Naive thymus-derived CD4-positive, alpha-beta T cell (primary cell): ENCODE data around the gene INCENP. TPM values are rescaled to one million over a fixed set of nuclear protein-coding genes. Genes with fewer than 3 reads are reported as not detected.

Experiments used
- ATAC-seq: fragments of 150-1000 bp; cut with Tn5 transposase; 2 replicates; pipeline ENCODE4 v1.10.0; 2021; ENCODE audit warnings: mild to moderate bottlenecking, moderate library complexity
- CTCF ChIA-PET: fragments of 350-600 bp; sonication (Branson Sonifier 250); formaldehyde crosslinking; loops from one replicate; lab custom pipeline; 2021; ENCODE audit warnings: antibody characterized with exemption; lab: Charles Lee
- POLR2A ChIA-PET: fragments of 350-600 bp; sonication (Branson Sonifier 250); formaldehyde crosslinking; loops from one replicate; lab custom pipeline; 2021; ENCODE audit warnings: antibody characterized with exemption, inconsistent platforms; lab: Charles Lee
- DNase-seq, 9 donors: peaks; one replicate each; pipeline versions ENCODE4 v3.0.0 to v3.0.0-alpha.2; 2020 to 2022; ENCODE audit warnings: mixed read lengths in 1 of 9
- H3K27ac ChIP-seq: one replicate; pipeline ENCODE4 v1.7.0; 2013; ENCODE audit warnings: mild to moderate bottlenecking, low read depth, low read length, moderate library complexity
- H3K27me3 ChIP-seq, 2 donors: one replicate each; pipeline ENCODE4 v1.7.0; 2013; ENCODE audit warnings: low read length in 2 of 2, mild to moderate bottlenecking in 2 of 2, moderate library complexity in 2 of 2; ENCODE audit not compliant: control insufficient read depth in 2 of 2, insufficient read depth in 2 of 2
- H3K36me3 ChIP-seq, 3 experiments: 1 replicate in 2 of 3; 2 replicates in 1 of 3; pipeline ENCODE4 v1.7.0; 2013; ENCODE audit warnings: low read length in 3 of 3, mild to moderate bottlenecking in 3 of 3, moderate library complexity in 1 of 3; ENCODE audit not compliant: insufficient read depth in 3 of 3, control insufficient read depth in 2 of 3
- H3K4me1 ChIP-seq, 2 donors: one replicate each; pipeline ENCODE4 v1.7.0; 2013; ENCODE audit warnings: low read length in 2 of 2, mild to moderate bottlenecking in 2 of 2, moderate library complexity in 1 of 2; ENCODE audit not compliant: control insufficient read depth in 2 of 2, insufficient read depth in 2 of 2
- H3K4me3 ChIP-seq: 2 replicates; pipeline ENCODE4 v1.7.0; 2013; ENCODE audit warnings: mild to moderate bottlenecking, low read length
- H3K9me3 ChIP-seq, 3 experiments: 1 replicate in 2 of 3; 2 replicates in 1 of 3; pipeline ENCODE4 v1.7.0; 2013; ENCODE audit warnings: low read length in 3 of 3; ENCODE audit not compliant: control insufficient read depth in 2 of 3
- H3K27ac Mint-ChIP-seq, 9 donors: one replicate each; pipeline ENCODE4 v1.8.0; 2020 to 2022; ENCODE audit warnings: mixed read lengths in 9 of 9, mild to moderate bottlenecking in 8 of 9, moderate library complexity in 5 of 9, inconsistent platforms in 2 of 9
- H3K27me3 Mint-ChIP-seq, 5 donors: one replicate each; pipeline ENCODE4 v1.8.0; 2021 to 2022; ENCODE audit warnings: mixed read lengths in 5 of 5, mild to moderate bottlenecking in 1 of 5
- H3K36me3 Mint-ChIP-seq, 5 donors: one replicate each; pipeline ENCODE4 v1.8.0; 2020 to 2022; ENCODE audit warnings: mixed read lengths in 5 of 5, mild to moderate bottlenecking in 3 of 5, inconsistent platforms in 1 of 5
- H3K4me1 Mint-ChIP-seq, 7 donors: one replicate each; pipeline ENCODE4 v1.8.0; 2020 to 2022; ENCODE audit warnings: mixed read lengths in 7 of 7, mild to moderate bottlenecking in 3 of 7, inconsistent platforms in 1 of 7
- H3K4me3 Mint-ChIP-seq, 10 donors: one replicate each; pipeline ENCODE4 v1.8.0; 2020 to 2022; ENCODE audit warnings: mild to moderate bottlenecking in 10 of 10, mixed read lengths in 10 of 10, moderate library complexity in 6 of 10, inconsistent platforms in 2 of 10
- H3K9me3 Mint-ChIP-seq, 11 donors: one replicate each; pipeline ENCODE4 v1.8.0; 2020 to 2022; ENCODE audit warnings: mixed read lengths in 11 of 11, mild to moderate bottlenecking in 4 of 11, inconsistent platforms in 1 of 11, moderate library complexity in 1 of 11
- intact Hi-C, 2 donors: fragments of 100-400 bp; cut with micrococcal nuclease; formaldehyde crosslinking; loops; one replicate each; pipeline ENCODE4 v1.15.1; 2023
- polyA plus RNA-seq, 2 donors: library from polyadenylated mRNA; unstranded; fragments of 300-500 nt; fragmentation: Illumina TruSeq; gene quantifications; one replicate each; pipeline ENCODE4 v1.2.3, GENCODE V29; 2021
- total RNA-seq, 6 experiments: library from RNA in 5 of 6; stranded (reverse) in 5 of 6; gene quantifications; 1 replicate in 5 of 6; 2 replicates in 1 of 6; pipeline ENCODE4 v1.2.3 and lab custom pipeline; 2021 to 2026

Gene INCENP
- total and polyA plus RNA-seq, 7 experiments from 2014 or later = 2.8 to 124 (median 19.9) TPM

DNA sequence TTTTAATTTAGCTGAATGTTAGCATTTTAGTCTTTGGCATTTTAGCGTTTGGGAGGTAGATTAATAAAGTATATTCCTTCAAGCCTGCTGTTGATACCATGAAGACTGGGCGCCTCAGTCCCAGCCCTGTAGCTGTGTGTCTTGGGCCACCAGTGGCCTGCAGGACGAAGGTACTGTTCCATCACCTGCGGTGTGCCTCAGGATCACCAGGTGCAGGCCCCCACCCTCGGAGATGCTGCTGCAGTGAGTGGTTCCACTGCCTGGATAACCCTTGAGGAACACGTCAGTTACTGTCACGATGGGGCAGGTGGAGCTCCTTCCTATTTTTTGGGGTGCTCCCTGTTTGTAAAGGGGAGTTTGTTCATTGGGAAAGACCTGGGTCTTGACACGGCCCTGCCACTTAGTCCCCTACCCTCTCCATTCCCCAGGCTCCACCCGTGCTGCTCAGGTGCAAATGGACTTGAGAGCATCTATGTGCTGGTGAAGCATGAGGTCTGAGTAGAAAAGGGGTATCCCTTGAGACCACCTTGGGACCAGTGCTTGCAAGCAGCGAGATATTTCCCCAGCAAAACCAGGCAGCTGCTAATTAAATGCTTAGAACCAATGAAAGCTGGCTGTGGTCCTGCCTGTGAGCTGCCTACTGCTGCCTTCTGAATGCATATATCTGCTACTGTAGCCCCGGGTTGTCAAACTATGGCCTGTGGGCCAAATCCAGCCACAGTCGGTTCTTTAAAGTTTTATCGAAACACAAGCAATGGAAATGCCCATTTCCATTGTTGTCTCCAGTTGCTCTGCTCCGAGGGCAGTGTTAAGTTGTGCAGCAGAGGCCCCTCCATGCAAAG is 28.7 kb downstream of the INCENP start:
- peak in 1 of 9 donors; percentile 18 for DNase-seq
- Histone ChIP-seq H3K4me1 (no peaks in the 10 kb centered on the region), H3K27me3 (no peaks in the 10 kb centered on the region), H3K36me3 (peaks cover 0 to 54% (median 5%) of the 10 kb centered on the region in 3 experiments), H3K4me3 (no peak overlapping the region), H3K27ac (no peak overlapping the region), H3K9me3 (no peaks in the 10 kb centered on the region)
- H3K4me1 Mint-ChIP-seq = peaks cover 0 to 2% (median 0%) of the 10 kb centered on the region in 7 donors
- no peaks in the 10 kb centered on the region for H3K27me3 Mint-ChIP-seq
- H3K27ac Mint-ChIP-seq = no peak overlapping the region
- intact Hi-C loops = no loop called here
- CTCF ChIA-PET = no interaction called here
- no peak overlapping the region for H3K4me3 Mint-ChIP-seq
- no peak for ATAC-seq
- POLR2A ChIA-PET = interaction anchor here (0.6 kb wide), 1 partner anchor 17 kb away, joined by 9 read pairs; no protein-coding TSS in a partner anchor
- H3K36me3 Mint-ChIP-seq = peaks cover 7 to 37% (median 30%) of the 10 kb centered on the region in 5 donors
- H3K9me3 Mint-ChIP-seq = no peaks in the 10 kb centered on the region

DNA sequence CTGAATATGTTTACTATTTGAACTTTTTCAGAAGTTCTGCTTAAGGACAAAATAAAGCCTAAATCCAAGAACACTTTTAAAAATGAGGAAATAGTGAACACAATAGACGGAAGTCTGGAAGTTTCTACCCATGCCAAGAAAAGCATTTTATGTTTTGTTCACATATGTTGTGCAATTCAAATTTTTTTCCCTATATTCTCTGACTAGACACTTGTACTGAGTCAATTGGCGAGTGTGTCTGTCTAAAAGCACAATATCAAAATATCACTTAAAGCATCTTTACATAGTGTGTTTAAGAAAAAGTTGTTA is 29.2 kb downstream of the INCENP start:
- no peaks in the 10 kb centered on the region for H3K9me3 Mint-ChIP-seq
- no peak overlapping the region for H3K27ac ChIP-seq
- H3K9me3 ChIP-seq = no peaks in the 10 kb centered on the region
- no peak overlapping the region for H3K27ac Mint-ChIP-seq
- no peaks in the 10 kb centered on the region for H3K4me1 ChIP-seq
- no peak for ATAC-seq
- H3K4me3 Mint-ChIP-seq = no peak overlapping the region
- peaks cover 5 to 37% (median 28%) of the 10 kb centered on the region in 5 donors for H3K36me3 Mint-ChIP-seq
- ChIA-PET POLR2A (no interaction called here), CTCF (no interaction called here)
- intact Hi-C loops = no loop called here
- no peak for DNase-seq
- H3K36me3 ChIP-seq = peaks cover 0 to 48% (median 5%) of the 10 kb centered on the region in 3 experiments
- no peaks in the 10 kb centered on the region for H3K27me3 Mint-ChIP-seq
- H3K27me3 ChIP-seq = no peaks in the 10 kb centered on the region
- H3K4me1 Mint-ChIP-seq = peaks cover 0 to 2% (median 0%) of the 10 kb centered on the region in 7 donors
- no peak overlapping the region for H3K4me3 ChIP-seq

DNA sequence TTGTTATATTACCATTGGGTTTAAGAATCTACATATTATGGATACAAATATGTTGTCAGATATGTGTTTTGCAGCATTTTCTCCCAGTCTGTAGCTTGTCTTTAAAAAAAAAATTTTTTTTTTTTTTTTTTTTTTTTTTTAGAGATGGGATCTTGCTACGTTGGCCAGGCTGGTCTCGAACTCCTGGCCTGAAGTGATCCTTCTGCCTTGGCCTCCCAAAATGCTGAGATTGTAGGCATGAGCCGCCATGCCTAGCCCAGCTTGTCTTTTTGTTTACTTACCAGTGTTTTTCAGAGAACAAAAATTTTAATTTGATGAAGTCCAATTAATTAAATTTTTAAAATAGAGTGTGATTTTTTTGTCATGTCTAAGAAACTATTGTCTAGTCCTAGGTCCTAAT is 29.8 kb downstream of the INCENP start:
- Histone ChIP-seq H3K27ac (no peak overlapping the region), H3K9me3 (no peaks in the 10 kb centered on the region), H3K27me3 (no peaks in the 10 kb centered on the region), H3K4me3 (no peak overlapping the region), H3K36me3 (peaks cover 0 to 42% (median 5%) of the 10 kb centered on the region in 3 experiments), H3K4me1 (no peaks in the 10 kb centered on the region)
- Mint-ChIP-seq H3K36me3 (peaks cover 5 to 36% (median 28%) of the 10 kb centered on the region in 5 donors), H3K9me3 (no peaks in the 10 kb centered on the region), H3K4me3 (no peak overlapping the region), H3K4me1 (peaks cover 0 to 2% (median 0%) of the 10 kb centered on the region in 7 donors), H3K27ac (no peak overlapping the region), H3K27me3 (peaks cover 0 to 4% (median 0%) of the 10 kb centered on the region in 5 donors)
- DNase-seq (no peak), ATAC-seq (no peak)
- ChIA-PET CTCF (no interaction called here), POLR2A (no interaction called here)
- intact Hi-C loops = no loop called here

DNA sequence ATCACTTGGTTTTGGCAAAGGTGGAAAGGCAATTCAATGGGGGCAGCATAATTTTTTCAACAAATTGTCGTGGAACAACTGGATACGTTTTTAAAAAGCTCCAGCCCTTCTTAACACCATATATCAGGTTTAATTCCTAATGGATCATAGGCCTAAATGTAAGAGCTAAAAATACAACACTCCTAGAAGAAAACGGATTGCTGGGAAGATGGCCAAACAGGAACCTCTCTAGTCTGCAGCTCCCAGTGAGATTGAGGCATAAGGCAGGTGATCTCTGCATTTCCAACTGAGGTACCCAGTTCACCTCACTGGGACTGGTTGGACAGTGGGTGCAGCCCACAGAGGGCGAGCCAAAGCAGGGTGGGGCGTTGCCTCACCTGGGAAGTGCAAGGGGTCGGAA is 33.8 kb downstream of the INCENP start:
- H3K27me3 Mint-ChIP-seq = peaks cover 18 to 40% (median 32%) of the 10 kb centered on the region in 5 donors
- intact Hi-C loops = no loop called here
- no peak overlapping the region for H3K4me3 Mint-ChIP-seq
- H3K9me3 Mint-ChIP-seq = peaks cover 0 to 6% (median 0%) of the 10 kb centered on the region in 11 donors
- H3K27ac ChIP-seq = no peak overlapping the region
- H3K27me3 ChIP-seq = no peaks in the 10 kb centered on the region
- peaks cover 0 to 4% (median 0%) of the 10 kb centered on the region in 3 experiments for H3K36me3 ChIP-seq
- H3K36me3 Mint-ChIP-seq = peaks cover 4 to 13% (median 7%) of the 10 kb centered on the region in 5 donors
- ATAC-seq (no peak), DNase-seq (no peak)
- CTCF ChIA-PET = interaction anchor here (0.7 kb wide), 1 partner anchor 517 kb away, joined by 3 read pairs; no protein-coding TSS in a partner anchor
- H3K27ac Mint-ChIP-seq = no peak overlapping the region
- no peaks in the 10 kb centered on the region for H3K4me1 ChIP-seq
- H3K4me3 ChIP-seq = no peak overlapping the region
- POLR2A ChIA-PET = no interaction called here
- H3K4me1 Mint-ChIP-seq = no peaks in the 10 kb centered on the region
- H3K9me3 ChIP-seq = no peaks in the 10 kb centered on the region

DNA sequence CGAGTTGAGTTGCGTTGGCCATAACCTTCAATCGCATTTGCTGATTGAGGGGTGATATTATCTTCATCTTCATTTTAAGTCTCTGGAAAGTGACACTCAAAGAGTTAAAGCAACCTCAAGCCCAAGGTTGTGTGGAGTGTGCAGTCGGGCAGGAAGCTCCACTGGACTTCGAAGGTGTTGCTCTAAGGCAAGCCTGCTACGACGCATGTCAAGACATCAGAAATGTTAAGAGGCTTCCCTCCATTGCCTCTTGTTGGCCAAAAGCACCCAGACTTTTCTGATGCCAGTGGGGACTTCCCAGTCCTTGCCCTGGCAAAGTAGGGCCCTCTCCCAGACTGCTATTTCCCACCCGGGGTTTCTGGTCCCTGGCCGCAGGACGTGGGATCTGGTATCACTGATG is 42.6 kb downstream of the INCENP start:
- no peak overlapping the region for H3K27ac Mint-ChIP-seq
- peaks cover 0 to 4% (median 0%) of the 10 kb centered on the region in 11 donors for H3K9me3 Mint-ChIP-seq
- H3K27ac ChIP-seq = no peak overlapping the region
- CTCF ChIA-PET = no interaction called here
- no peak overlapping the region for H3K4me3 Mint-ChIP-seq
- no peaks in the 10 kb centered on the region for H3K9me3 ChIP-seq
- H3K4me1 ChIP-seq = peaks cover 0 to 1% of the 10 kb centered on the region in 2 donors
- H3K4me1 Mint-ChIP-seq = peaks cover 0 to 3% (median 2%) of the 10 kb centered on the region in 7 donors
- H3K36me3 ChIP-seq = no peaks in the 10 kb centered on the region
- no peak overlapping the region for H3K4me3 ChIP-seq
- H3K27me3 ChIP-seq = no peaks in the 10 kb centered on the region
- DNase-seq (no peak), ATAC-seq (no peak)
- POLR2A ChIA-PET = no interaction called here
- intact Hi-C loops = no loop called here
- no peaks in the 10 kb centered on the region for H3K36me3 Mint-ChIP-seq
- peaks cover 28 to 46% (median 30%) of the 10 kb centered on the region in 5 donors for H3K27me3 Mint-ChIP-seq

DNA sequence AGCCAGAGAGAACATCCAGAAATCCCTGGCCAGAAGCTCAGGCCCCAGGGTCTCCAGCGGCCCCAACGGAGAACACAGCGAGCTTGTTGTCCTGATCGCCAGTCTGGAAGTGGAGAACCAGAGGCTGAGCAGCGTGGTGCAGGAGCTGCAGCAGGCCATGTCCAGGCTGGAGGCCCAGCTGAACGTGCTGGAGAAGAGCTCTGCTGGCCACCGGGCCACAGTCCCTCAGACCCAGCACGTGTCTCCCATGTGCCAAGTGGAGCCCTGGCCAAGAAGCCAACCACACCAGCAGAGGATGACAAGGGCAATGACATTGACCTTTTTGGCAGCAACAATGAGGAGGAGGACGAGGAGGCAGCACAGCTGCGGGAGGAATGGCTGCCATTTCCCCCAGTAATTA is 45.6 kb downstream of the INCENP start:
- Histone ChIP-seq H3K27me3 (no peaks in the 10 kb centered on the region), H3K9me3 (no peaks in the 10 kb centered on the region), H3K4me3 (no peak overlapping the region), H3K27ac (no peak overlapping the region), H3K4me1 (peaks cover 0 to 4% of the 10 kb centered on the region in 2 donors), H3K36me3 (no peaks in the 10 kb centered on the region)
- DNase-seq (no peak), ATAC-seq (no peak)
- POLR2A ChIA-PET = no interaction called here
- CTCF ChIA-PET = no interaction called here
- Mint-ChIP-seq H3K27ac (no peak overlapping the region), H3K4me3 (no peak overlapping the region), H3K27me3 (peaks cover 32 to 41% (median 35%) of the 10 kb centered on the region in 5 donors), H3K36me3 (no peaks in the 10 kb centered on the region), H3K4me1 (peaks cover 0 to 5% (median 5%) of the 10 kb centered on the region in 7 donors), H3K9me3 (peaks cover 0 to 2% (median 0%) of the 10 kb centered on the region in 11 donors)
- intact Hi-C loops = no loop called here
